ENCODE measurements around the gene CEP135. TPM values are rescaled to one million over a fixed set of nuclear protein-coding genes. Genes with fewer than 3 reads are reported as not detected.
A peak's percentile ranks its signal among the peaks of the same experiment; 100 is the strongest.
"Not testable (repeated sequence)": the region's sequence is repeated elsewhere in the genome, so short reads cannot be mapped to it uniquely, and the experiment has no call there.

CEP135 gene
- total RNA-seq, 2 experiments from 2014 or later: 15.5 to 16.8 TPM

- Mint-ChIP-seq H3K36me3 (peaks cover 18% of the 10 kb centered on the region), H3K9me3 (peaks cover 11% of the 10 kb centered on the region), H3K4me1 (ENCODE audit: low read depth) (peaks cover 35% of the 10 kb centered on the region), H3K27me3 (no peaks in the 10 kb centered on the region), H3K27ac (peak overlapping the region; percentile 91), H3K4me3 (peak overlapping the region; percentile 80)
- intact Hi-C loops (cut with micrococcal nuclease): loop anchor here (1.0 to 10.0 kb wide), 14 partner anchors 41 to 1031 kb away; partner anchors contain the start of genes AASDH, EXOC1, PAICS and POLR2B
- DNase-seq: peak; percentile 56
- POLR2A ChIA-PET: interaction anchor here (1.0 to 3.4 kb wide), 6 partner anchors 9 to 1030 kb away, joined by 3 to 25 read pairs (median 4); partner anchors contain the start of genes AASDH, NOA1, PAICS and PPAT
- CTCF ChIA-PET: interaction anchor here (0.5 to 2.9 kb wide), 26 partner anchors 10 to 763 kb away, joined by 3 to 17 read pairs (median 4); partner anchors contain the start of genes AASDH, EXOC1 and SRD5A3
Measured at GRCh38 chr4:55947912-55948725, 626 bp upstream of the CEP135 start.

GRCh38 chr4:55949482-55949802 is 697 bp downstream of the CEP135 start:
- ChIA-PET CTCF (interaction anchor here (0.6 to 2.9 kb wide), 17 partner anchors 8 to 604 kb away, joined by 3 to 17 read pairs (median 4); partner anchors contain the start of genes AASDH, EXOC1, PAICS and PPAT), POLR2A (interaction anchor here (1.0 to 3.4 kb wide), 4 partner anchors 90 to 1028 kb away, joined by 3 to 25 read pairs (median 8); partner anchors contain the start of genes AASDH, NOA1, PAICS and PPAT)
- H3K4me1 Mint-ChIP-seq (ENCODE audit: low read depth): peaks cover 35% of the 10 kb centered on the region
- H3K4me3 Mint-ChIP-seq: peak overlapping the region; percentile 80
- H3K9me3 Mint-ChIP-seq: peaks cover 2% of the 10 kb centered on the region
- DNase-seq: no peak
- intact Hi-C loops (cut with micrococcal nuclease): loop anchor here (1.0 to 10.0 kb wide), 6 partner anchors 82 to 1029 kb away; partner anchors contain the start of genes POLR2B, SPINK2 and TMEM165
- H3K36me3 Mint-ChIP-seq: peaks cover 16% of the 10 kb centered on the region
- H3K27ac Mint-ChIP-seq: peak overlapping the region; percentile 91
- no peaks in the 10 kb centered on the region for H3K27me3 Mint-ChIP-seq

DNA sequence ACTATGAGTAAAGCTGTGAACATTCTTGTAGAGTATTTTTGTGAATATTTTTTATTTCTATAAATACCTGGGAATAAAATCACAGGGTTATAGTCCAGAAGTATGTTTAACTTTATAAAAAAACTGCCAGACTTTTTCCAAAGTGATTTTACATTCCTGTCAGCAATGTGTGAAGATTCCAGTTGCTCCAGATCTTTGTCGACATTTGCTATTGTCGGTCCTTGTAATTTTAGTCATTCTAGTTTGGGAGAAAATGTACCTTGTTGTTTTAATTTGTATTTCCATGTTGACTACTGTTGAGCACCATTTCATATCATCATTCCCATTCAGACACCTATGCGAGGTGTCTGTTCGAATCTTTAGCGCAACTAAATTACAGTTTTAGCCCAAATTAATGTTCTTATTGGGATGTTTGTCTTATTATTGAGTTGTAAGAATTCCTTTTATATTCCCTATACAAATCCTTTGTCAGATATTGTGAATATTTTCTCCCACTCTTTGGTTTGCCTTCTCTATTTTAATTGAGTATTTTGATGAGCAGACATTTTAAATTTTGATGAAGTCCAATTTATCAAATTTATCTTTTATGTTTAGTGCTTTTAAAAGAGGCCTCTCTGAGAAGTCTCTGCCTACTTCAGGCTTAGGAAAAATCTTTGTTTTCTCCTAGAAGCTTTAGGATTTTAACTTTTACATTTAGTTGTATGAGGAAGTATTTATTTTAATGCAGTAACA is 2.6 kb downstream of the CEP135 start:
- H3K9me3 Mint-ChIP-seq: no peaks in the 10 kb centered on the region
- no peaks in the 10 kb centered on the region for H3K27me3 Mint-ChIP-seq
- ChIA-PET POLR2A (no interaction called here), CTCF (interaction anchor here (1.1 kb wide), 1 partner anchor 14 kb away, joined by 4 read pairs; no protein-coding TSS in a partner anchor)
- no peak overlapping the region for H3K4me3 Mint-ChIP-seq
- peaks cover 19% of the 10 kb centered on the region for H3K36me3 Mint-ChIP-seq
- H3K27ac Mint-ChIP-seq: no peak overlapping the region
- peaks cover 28% of the 10 kb centered on the region for H3K4me1 Mint-ChIP-seq (ENCODE audit: low read depth)
- no peak for DNase-seq
- intact Hi-C loops (cut with micrococcal nuclease): no loop called here

DNA sequence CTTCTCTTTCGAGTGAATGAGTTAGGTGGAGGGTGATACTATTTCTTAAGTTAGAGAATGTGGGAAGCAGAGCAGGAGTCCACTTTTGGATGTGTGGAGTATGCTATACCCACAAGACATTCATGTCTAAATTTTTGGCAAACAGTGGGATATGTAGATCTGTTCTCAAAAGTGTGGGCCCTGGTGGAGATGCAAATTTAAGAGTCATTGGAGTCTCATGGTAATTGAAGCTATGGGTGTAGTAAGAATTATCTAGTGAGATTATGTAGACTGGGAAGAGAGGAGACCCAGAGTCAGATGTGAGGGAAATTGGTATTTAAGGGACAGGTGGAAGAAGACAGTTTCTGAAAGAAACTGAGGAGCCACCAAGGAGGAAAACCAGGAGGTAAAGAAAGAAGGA is 7.0 kb downstream of the CEP135 start:
- POLR2A ChIA-PET: no interaction called here
- no peaks in the 10 kb centered on the region for H3K27me3 Mint-ChIP-seq

DNA sequence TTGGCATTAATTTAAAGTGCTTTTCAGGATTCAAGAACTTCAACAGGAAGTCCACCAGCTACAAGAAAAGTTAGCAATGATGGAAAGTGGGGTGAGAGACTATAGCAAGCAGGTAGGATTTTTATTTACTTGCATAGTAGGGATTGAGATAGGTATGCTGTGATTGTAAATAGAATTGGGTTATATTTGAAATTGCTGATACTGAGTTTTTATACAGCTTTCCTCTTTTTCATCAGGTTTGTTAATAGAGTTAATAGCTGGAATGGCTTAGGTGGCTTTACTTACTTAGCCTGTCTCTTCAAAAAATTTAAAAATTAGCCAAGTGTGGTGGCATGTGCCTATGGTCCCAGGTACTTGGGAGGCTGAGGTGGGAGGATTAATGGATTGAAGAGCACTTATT is 10.9 kb downstream of the CEP135 start:
- Mint-ChIP-seq H3K9me3 (no peaks in the 10 kb centered on the region), H3K4me1 (ENCODE audit: low read depth) (no peaks in the 10 kb centered on the region), H3K27me3 (no peaks in the 10 kb centered on the region), H3K27ac (no peak overlapping the region), H3K36me3 (peaks cover 41% of the 10 kb centered on the region), H3K4me3 (no peak overlapping the region)
- ChIA-PET CTCF (interaction anchor here (0.6 to 2.8 kb wide), 2 partner anchors 11 to 123 kb away, joined by 3 to 9 read pairs; partner anchors contain the start of gene CEP135), POLR2A (interaction anchor here (0.5 kb wide), 1 partner anchor 10 kb away, joined by 3 read pairs; no protein-coding TSS in a partner anchor)
- no peak for DNase-seq
- intact Hi-C loops (cut with micrococcal nuclease): no loop called here

More for the DNA sequence above, 7.0 kb downstream of the CEP135 start:
- H3K9me3 Mint-ChIP-seq: no peaks in the 10 kb centered on the region
- H3K27ac Mint-ChIP-seq: no peak overlapping the region
- intact Hi-C loops (cut with micrococcal nuclease): no loop called here
- peaks cover 38% of the 10 kb centered on the region for H3K36me3 Mint-ChIP-seq
- H3K4me3 Mint-ChIP-seq: no peak overlapping the region
- CTCF ChIA-PET: no interaction called here
- DNase-seq: no peak
- peaks cover 12% of the 10 kb centered on the region for H3K4me1 Mint-ChIP-seq (ENCODE audit: low read depth)

DNA sequence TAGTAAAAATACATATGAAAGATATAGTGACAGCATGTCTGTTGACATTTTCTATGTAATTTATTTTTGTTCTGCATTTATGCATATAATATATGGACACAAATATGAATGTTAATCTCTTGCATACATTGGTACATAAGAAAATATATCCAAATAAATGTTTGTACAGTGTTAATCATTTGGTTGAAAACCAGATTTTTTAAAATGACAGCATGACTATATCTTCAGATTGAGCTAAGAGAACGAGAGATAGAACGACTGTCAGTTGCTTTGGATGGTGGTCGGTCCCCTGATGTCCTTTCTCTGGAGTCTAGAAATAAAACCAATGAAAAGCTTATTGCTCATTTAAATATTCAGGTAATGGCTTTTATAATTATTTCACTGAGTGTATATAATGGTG is 15.3 kb downstream of the CEP135 start:
- no peak overlapping the region for H3K27ac Mint-ChIP-seq
- CTCF ChIA-PET: interaction anchor here (2.3 kb wide), 1 partner anchor 15 kb away, joined by 7 read pairs; the partner anchor contains the start of gene CEP135
- POLR2A ChIA-PET: no interaction called here
- no peak for DNase-seq
- no peaks in the 10 kb centered on the region for H3K4me1 Mint-ChIP-seq (ENCODE audit: low read depth)
- peaks cover 39% of the 10 kb centered on the region for H3K36me3 Mint-ChIP-seq
- no peaks in the 10 kb centered on the region for H3K27me3 Mint-ChIP-seq
- H3K9me3 Mint-ChIP-seq: no peaks in the 10 kb centered on the region
- H3K4me3 Mint-ChIP-seq: no peak overlapping the region
- intact Hi-C loops (cut with micrococcal nuclease): no loop called here

- peaks cover 37% of the 10 kb centered on the region for H3K36me3 Mint-ChIP-seq
- no peaks in the 10 kb centered on the region for H3K4me1 Mint-ChIP-seq (ENCODE audit: low read depth)
- CTCF ChIA-PET: interaction anchor here (0.9 kb wide), 1 partner anchor 14 kb away, joined by 4 read pairs; no protein-coding TSS in a partner anchor
- DNase-seq: no peak
- no peaks in the 10 kb centered on the region for H3K27me3 Mint-ChIP-seq
- intact Hi-C loops (cut with micrococcal nuclease): no loop called here
- POLR2A ChIA-PET: no interaction called here
- no peak overlapping the region for H3K27ac Mint-ChIP-seq
- no peak overlapping the region for H3K4me3 Mint-ChIP-seq
- H3K9me3 Mint-ChIP-seq: no peaks in the 10 kb centered on the region
Measured at GRCh38 chr4:55965585-55965984, 16.8 kb downstream of the CEP135 start.

- intact Hi-C loops (cut with micrococcal nuclease); POLR2A ChIA-PET; H3K27me3 Mint-ChIP-seq; H3K4me3 Mint-ChIP-seq; H3K9me3 Mint-ChIP-seq; H3K27ac Mint-ChIP-seq; DNase-seq; H3K4me1 Mint-ChIP-seq (ENCODE audit: low read depth): not testable (repeated sequence)
- CTCF ChIA-PET: interaction anchor here (0.9 kb wide), 1 partner anchor 14 kb away, joined by 4 read pairs; no protein-coding TSS in a partner anchor
- H3K36me3 Mint-ChIP-seq: peaks cover 37% of the 10 kb centered on the region
Measured at GRCh38 chr4:55966324-55966723, 17.6 kb downstream of the CEP135 start.

- Mint-ChIP-seq H3K4me1 (ENCODE audit: low read depth) (no peaks in the 10 kb centered on the region), H3K27me3 (no peaks in the 10 kb centered on the region), H3K27ac (no peak overlapping the region), H3K36me3 (peaks cover 35% of the 10 kb centered on the region), H3K9me3 (no peaks in the 10 kb centered on the region), H3K4me3 (no peak overlapping the region)
- no peak for DNase-seq
- POLR2A ChIA-PET: no interaction called here
- CTCF ChIA-PET: no interaction called here
- intact Hi-C loops (cut with micrococcal nuclease): no loop called here
Measured at GRCh38 chr4:55967376-55967775, 18.6 kb downstream of the CEP135 start.

DNA sequence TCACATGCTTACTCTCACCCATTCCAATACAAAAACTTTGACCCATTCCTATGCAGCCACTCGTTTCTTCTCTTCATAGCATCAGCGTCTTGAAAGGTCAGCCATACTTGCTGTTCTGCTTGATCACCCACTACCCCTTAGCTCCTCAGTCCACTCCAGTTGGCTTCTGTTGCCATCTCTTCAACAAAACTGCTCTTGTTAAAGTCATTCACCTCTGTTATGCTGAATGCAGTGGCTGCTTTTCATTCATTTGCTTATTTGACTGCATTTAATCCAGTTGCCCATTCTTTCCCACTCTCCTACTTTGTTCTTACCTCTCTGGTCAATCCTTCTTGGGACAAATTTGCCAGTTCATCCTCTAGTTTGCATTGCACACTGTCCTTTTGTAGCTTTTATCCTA is 24.9 kb downstream of the CEP135 start:
- Mint-ChIP-seq H3K36me3 (peaks cover 21% of the 10 kb centered on the region), H3K9me3 (no peaks in the 10 kb centered on the region), H3K27me3 (no peaks in the 10 kb centered on the region), H3K4me3 (no peak overlapping the region), H3K27ac (no peak overlapping the region), H3K4me1 (ENCODE audit: low read depth) (no peaks in the 10 kb centered on the region)
- DNase-seq: no peak
- POLR2A ChIA-PET: no interaction called here
- intact Hi-C loops (cut with micrococcal nuclease): no loop called here
- CTCF ChIA-PET: no interaction called here

GRCh38 chr4:55977811-55978210 is 29.1 kb downstream of the CEP135 start:
- no peak for DNase-seq
- H3K36me3 Mint-ChIP-seq: peaks cover 23% of the 10 kb centered on the region
- intact Hi-C loops (cut with micrococcal nuclease): no loop called here
- ChIA-PET CTCF (no interaction called here), POLR2A (no interaction called here)
- H3K27me3 Mint-ChIP-seq: no peaks in the 10 kb centered on the region
- H3K4me3 Mint-ChIP-seq: no peak overlapping the region
- no peak overlapping the region for H3K27ac Mint-ChIP-seq
- no peaks in the 10 kb centered on the region for H3K9me3 Mint-ChIP-seq
- no peaks in the 10 kb centered on the region for H3K4me1 Mint-ChIP-seq (ENCODE audit: low read depth)

DNA sequence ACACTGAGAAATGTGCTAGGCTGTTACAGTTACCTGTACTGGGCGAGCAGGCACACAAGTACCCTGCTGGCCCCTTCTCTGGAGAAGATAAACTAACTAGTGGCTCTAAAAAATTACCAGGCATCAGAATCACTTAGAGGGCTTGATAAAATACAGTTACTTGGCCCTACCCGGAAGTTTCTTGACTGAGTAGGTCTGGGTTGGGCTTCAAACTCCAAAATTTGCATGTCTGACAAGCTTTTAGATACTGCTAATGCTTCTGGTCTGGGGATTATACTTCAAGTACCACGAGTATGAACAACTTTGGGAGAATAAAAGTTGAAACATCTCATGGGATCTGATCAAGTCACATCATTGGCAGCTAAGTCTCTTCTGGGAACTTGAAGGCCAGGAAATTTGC is 30.8 kb downstream of the CEP135 start:
- peaks cover 29% of the 10 kb centered on the region for H3K36me3 Mint-ChIP-seq

More for the DNA sequence above, 30.8 kb downstream of the CEP135 start:
- H3K4me3 Mint-ChIP-seq: no peak overlapping the region
- no peaks in the 10 kb centered on the region for H3K4me1 Mint-ChIP-seq (ENCODE audit: low read depth)
- ChIA-PET POLR2A (no interaction called here), CTCF (no interaction called here)
- no peak overlapping the region for H3K27ac Mint-ChIP-seq
- no peaks in the 10 kb centered on the region for H3K9me3 Mint-ChIP-seq
- H3K27me3 Mint-ChIP-seq: no peaks in the 10 kb centered on the region
- intact Hi-C loops (cut with micrococcal nuclease): no loop called here
- no peak for DNase-seq

All from activated CD4-positive, alpha-beta memory T cell treated with anti-CD3 and anti-CD28 coated beads for 36 hours (primary cell).